Embryonic facial prominence (tissue), 1 donor: ENCODE measurements around the gene EEIG2.
"Not testable (repeated sequence)": the region's sequence is repeated elsewhere in the genome, so short reads cannot be mapped to it uniquely, and the experiment has no call there.

Experiments used
- DNase-seq: peaks from one replicate; pipeline ENCODE4 v3.0.0-alpha.2; 2016; ENCODE audit errors: extremely low spot score

EEIG2 gene

GRCh38 chr1:108547493-108547892 lies 12.4 kb upstream of the EEIG2 start:
- DNase-seq = not testable (repeated sequence)

DNA sequence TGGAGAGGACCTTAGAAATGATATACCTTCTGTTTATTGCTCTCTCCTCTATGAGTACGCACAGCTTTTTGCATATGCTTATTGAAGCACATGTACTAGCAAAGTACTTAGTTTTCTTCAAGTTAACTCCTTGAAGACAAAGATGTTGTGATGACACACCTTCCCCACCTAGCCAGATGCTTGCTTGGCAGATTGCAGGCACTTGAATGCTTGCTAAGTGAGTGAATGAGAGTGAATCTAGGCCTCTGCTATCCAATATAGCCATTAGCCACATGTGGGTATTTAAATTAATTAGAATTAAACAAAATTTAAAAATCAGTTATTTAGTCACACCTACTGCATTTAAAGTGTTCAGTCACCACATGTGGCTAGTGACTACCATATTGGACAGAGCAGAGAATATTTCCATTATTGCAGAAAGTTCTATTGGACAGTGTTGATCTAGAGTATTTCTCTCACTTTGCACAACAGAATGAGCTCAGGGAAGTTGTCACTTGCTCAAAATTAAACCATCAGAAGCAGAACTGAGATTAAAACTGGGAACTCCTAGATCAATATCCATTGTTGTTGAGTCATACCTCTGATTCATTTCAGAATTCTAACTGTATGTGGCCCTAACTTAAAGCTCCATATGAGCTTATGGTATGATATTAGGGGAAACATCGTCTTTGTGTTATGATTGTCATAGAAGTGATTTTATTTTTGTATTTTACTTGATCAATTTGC lies 8.6 kb upstream of the EEIG2 start:
- no peak for DNase-seq

DNA sequence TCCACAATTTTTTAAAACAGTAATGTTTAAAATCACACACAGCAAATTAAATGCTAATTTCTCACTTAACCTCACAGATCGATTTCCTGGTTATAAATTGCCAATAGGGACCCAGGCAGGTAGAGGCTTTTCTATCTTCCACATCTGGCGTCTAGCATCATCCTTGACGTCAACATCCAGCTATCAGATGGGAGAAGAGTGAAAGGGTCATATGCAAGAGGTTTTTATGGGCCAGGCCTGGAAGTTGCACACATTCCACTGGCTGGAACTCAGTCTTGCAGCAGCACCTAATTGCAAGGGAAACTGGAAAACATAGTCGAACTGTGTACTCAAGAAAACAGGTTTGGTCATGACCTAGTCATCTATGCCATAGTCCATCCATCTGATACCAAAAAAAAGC lies 6.0 kb upstream of the EEIG2 start:
- DNase-seq = no peak

GRCh38 chr1:108554682-108555427 lies 5.0 kb upstream of the EEIG2 start:
- no peak for DNase-seq

GRCh38 chr1:108556066-108556465 lies 3.8 kb upstream of the EEIG2 start:
- DNase-seq = no peak

DNA sequence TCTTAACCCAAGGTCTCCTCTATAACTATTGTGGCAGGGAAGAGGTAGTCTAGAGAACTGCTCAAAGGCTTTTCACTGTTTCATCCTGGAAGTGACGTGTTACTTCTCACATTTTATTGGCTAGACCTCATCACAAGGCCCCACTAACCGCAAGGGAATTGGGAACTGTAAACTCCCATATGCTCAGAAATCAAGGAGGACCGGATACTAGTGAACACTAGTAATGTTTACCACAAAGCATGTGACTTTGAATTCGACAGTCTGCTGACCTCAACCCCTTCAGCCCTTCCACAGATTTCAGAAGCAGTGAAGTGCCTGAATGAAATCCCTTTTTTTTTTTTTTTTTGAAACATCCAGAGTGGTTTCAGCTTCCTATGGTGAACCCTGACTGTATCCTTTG lies 3.4 kb upstream of the EEIG2 start:
- no peak for DNase-seq

DNA sequence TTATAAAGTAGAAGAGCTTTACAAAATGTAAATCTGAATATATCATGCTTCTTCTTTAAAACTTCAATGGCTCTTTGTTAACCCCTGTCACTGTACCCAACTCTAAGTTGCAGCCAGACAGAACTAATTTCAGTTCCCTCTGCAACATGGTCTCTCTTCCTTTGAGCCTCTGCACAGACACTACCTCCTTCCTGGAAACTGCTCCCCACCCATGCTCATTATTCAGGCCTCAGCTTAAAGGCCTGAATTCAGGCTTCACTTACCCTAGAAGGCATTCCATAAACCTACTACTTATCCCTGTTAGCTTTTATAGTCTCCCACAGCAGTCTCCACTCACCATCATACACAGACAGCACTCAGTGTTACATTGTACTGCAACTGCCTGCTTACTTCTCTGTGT lies 2.6 kb upstream of the EEIG2 start:
- no peak for DNase-seq

- DNase-seq = no peak
Observed at GRCh38 chr1:108560189-108560873, 431 bp downstream of the EEIG2 start.

GRCh38 chr1:108560874-108561459 lies 1.1 kb downstream of the EEIG2 start:
- DNase-seq = no peak

DNA sequence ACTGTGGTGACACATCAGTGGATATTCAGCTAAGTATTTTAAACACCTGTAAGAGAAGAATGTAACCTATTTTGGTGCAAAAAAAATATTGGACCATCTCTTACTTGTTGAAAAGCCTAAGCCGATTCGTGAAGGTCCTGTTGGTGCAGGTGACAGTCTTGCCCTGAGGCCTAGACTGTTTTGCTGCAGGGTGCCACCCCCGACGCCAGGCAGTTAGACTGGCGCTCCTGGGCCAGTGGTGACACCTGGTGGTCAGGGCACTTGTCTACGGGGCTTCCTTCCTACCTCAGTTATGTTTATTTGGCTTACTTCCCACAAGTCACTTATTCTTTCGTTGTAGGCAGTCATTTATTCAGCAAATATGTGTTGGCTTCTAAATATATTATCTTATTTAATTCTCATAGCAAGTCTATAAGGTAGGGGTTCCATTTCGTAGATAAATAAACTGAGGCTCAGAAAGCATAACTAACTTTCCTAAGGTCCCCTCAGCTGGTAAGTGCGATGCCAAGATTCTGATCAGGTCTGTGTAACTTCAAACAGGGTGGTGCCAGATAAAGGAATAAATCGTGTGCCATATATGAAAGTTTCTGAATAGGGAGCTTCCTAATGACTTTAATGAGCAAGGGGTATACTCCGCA lies 1.9 kb downstream of the EEIG2 start:
- no peak for DNase-seq

GRCh38 chr1:108563808-108564207 lies 3.9 kb downstream of the EEIG2 start:
- no peak for DNase-seq

GRCh38 chr1:108565081-108565480 lies 5.2 kb downstream of the EEIG2 start:
- no peak for DNase-seq

GRCh38 chr1:108565512-108565911 lies 5.6 kb downstream of the EEIG2 start:
- no peak for DNase-seq

GRCh38 chr1:108568589-108568988 lies 8.7 kb downstream of the EEIG2 start:
- no peak for DNase-seq

DNA sequence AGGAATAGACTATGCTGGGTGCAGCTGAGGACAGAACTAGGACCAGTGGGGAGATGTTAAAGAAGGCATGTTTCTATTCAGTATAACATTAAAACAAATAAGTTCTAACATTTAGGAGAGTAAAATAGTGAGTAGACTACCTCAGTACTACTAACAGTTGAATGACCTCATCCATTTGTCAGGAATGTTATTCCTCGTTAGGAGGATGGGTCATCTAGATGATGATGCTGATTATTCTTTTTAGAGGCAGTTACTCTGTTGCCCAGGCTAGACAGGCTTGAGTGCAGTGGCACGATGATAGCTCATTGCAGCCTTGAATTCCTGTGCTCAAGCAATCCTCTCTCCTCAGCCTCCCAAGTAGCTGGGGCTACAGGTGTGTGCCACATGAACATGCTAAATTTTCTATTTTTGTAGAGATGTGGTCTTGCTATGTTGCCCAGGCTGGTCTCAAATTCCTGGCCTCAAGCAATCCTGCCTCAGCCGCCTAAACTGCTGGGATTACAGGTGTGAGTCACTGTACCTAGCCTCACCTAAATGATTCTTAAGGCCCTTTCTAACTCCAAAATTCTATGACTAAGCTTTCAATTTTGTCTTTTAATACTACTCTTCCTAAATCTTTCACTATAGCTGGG lies 9.3 kb downstream of the EEIG2 start:
- no peak for DNase-seq

- no peak for DNase-seq
Observed at GRCh38 chr1:108570128-108570527, 10.2 kb downstream of the EEIG2 start.

DNA sequence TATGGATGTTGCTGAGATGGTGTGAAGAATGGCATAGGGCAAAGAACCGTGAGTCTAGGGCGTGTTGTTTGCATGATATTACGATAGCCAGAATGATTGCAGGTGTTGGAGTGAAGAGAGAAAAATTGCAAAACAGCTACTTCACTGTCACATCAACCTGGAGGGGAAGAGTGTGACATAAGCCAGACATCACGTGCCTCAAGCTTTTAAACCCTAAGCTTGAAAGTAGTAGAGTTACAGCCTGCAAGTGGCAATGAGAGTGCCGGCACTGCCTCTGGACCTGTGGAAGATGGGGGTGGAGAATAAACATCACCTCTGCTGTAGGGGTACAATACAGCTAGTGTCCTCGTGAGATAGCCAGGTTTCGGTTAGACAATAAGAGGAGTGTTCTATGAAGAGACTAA lies 11.1 kb downstream of the EEIG2 start:
- no peak for DNase-seq

DNA sequence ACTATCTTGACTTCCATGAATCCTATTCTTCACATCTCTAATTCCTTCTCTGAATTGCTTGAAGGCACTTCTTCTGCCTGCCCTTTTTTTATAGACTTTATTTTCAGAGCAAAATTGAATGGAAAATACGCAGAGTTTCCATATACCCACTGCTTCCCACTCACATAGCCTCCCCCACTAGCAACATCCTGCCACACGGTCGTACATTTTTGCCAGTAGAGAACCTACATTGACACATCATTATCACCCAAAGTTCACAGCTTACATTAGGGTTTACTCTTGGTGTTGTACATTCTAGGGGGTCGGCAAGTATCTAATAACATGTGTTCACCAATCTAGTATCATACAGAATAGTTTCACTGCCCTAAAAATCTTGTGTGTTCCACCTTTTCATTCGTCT lies 12.3 kb downstream of the EEIG2 start:
- DNase-seq = no peak

DNA sequence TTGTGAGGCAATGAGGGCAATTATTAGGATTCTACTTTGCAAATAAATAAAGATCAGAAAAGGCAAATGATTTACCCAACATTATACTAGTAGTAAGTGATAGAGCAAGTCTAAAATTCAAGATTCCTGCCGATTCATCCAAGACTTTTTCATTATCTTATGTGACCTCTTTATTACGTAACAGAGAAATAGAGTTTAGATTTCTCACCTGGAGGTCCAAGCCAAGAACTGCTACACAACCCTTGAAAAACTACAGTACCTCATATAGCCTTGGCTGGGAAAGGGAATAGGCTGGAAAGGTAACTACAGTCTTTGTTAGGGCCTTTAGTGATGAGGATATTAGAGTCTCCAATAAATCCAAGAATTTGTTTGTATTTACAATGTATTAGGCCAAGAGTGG lies 13.3 kb downstream of the EEIG2 start:
- no peak for DNase-seq

DNA sequence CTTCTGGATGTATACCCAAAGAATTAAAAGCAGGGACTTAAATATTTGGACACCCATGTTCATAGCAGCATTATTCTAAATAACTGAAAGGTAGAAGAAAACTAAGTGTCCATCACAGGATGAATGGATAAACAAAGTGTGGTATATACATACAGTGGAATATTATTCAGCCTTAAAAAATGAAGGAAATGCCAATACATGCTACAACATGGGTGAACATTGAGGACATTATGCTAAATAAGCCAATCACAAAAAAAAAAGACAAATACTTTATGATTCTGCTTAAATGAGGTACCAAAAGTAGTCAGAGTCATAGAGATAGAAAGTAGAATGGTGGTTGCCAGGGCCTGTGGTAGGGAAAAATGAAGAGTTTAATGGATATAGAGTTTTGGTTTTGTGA lies 14.1 kb downstream of the EEIG2 start:
- DNase-seq = no peak

- no peak for DNase-seq
Observed at GRCh38 chr1:108575375-108575774, 15.5 kb downstream of the EEIG2 start.
